Measurements from ENCODE around the gene CTAGE1. TPM values are rescaled to one million over a fixed set of nuclear protein-coding genes. Genes with fewer than 3 reads are reported as not detected.

CTAGE1 gene
- total RNA-seq, 1 donor from 2014 or later, result not detected

DNA sequence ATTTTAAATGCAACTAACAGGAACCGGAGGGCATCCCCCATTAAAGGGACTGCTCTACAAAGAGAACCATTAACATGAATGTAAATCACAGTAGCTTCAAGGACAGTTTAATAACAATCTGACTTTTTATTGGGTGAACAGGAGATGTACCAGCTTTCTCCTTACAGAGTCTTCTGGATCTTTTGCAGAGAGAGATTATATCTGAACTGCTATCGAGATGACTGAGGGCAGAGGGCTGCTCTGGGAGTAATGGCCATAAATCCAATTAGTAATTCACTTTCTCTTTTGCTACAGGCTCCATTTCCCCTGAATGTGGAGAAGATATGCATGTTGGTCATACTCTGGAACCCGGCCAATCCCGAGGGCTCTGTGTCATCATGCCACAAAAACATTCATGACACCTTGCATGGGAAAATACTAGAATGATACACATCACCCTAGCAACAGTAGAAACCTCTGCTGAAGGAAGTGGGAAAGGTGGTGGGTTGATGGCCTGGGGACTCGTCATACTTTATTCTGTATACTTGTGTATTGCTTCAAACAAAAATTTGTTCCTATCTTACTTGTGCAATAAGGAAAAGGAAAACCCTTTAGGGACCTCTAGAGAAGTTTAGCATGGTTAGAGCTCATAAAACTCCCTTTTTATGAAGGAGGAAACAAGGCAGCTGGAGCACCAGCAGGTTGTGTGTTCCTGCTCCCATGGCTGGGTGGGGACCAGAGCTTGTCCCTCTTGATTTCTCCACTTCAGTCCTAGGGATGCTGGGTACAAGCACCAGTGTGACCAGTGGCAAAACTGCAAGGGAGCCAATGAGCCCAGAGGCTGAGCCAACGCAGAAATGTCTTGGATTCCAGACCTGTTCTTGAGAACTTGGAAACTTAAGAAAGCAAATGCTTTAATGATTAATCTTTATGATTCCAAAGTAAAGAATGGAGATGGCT lies 26.0 kb downstream of the CTAGE1 start:
- H3K9me3 ChIP-seq (replicated peaks), result no peaks in the 10 kb centered on the region
- no peak for TF ChIP-seq CTCF (IDR thresholded peaks at IDR 0.05; ENCODE audit: borderline replicate concordance)
- intact Hi-C loops (cut with micrococcal nuclease), result no loop called here
- H3K4me1 ChIP-seq, result peaks cover 14% of the 10 kb centered on the region
- H3K27me3 ChIP-seq (ENCODE audit: low read depth), result no peaks in the 10 kb centered on the region
- DNase-seq, result no peak
- no peak overlapping the region for H3K4me3 ChIP-seq
- H3K36me3 ChIP-seq, result no peaks in the 10 kb centered on the region
- no peak overlapping the region for H3K27ac ChIP-seq (replicated peaks)

DNA sequence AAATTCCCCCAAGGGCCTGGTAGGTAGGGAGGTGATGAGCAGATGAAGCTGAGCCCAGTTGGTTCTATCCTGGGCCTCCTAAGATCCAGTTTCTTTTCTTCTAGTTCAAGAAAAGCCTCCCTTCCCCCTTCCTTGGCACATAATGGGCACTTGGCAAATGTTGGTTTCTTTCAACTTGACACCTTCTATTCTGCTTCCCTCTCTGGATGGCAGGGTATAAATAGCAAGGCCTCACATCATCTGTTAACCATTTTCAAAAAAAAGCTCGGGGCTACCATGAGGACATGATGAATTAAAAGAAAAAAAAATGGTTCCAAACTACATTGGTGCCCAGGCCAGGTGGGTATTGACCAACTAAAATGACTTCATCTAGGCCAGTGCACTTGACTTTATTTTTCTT lies 29.9 kb downstream of the CTAGE1 start:
- Histone ChIP-seq H3K27ac (replicated peaks) (no peak overlapping the region), H3K4me3 (no peak overlapping the region), H3K36me3 (no peaks in the 10 kb centered on the region), H3K27me3 (ENCODE audit: low read depth) (no peaks in the 10 kb centered on the region), H3K4me1 (peaks cover 14% of the 10 kb centered on the region), H3K9me3 (replicated peaks) (no peaks in the 10 kb centered on the region)
- no peak for DNase-seq
- TF ChIP-seq CTCF (IDR thresholded peaks at IDR 0.05; ENCODE audit: borderline replicate concordance), result no peak
- intact Hi-C loops (cut with micrococcal nuclease), result no loop called here

DNA sequence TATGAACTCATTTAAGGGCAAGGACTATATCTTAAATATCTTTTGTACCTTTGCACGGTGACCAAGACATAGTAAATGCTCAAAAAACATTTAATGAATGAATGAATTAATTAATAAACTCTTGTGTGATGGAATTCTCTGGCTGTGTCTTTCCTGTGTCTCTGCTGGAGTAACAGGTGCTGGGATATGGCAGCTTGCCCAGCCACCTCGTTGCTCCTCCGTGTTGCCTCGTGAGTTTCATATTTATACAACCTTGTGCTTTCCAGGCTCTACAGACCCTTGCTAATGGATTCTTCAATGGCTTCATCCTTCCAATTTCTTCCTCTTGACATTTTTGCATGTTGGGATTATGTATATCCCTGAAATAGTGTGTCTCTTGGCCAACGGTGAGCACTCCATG lies 30.4 kb downstream of the CTAGE1 start:
- H3K4me3 ChIP-seq, result no peak overlapping the region
- H3K27me3 ChIP-seq (ENCODE audit: low read depth), result no peaks in the 10 kb centered on the region
- intact Hi-C loops (cut with micrococcal nuclease), result no loop called here
- H3K27ac ChIP-seq (replicated peaks), result no peak overlapping the region
- H3K9me3 ChIP-seq (replicated peaks), result no peaks in the 10 kb centered on the region
- no peak for TF ChIP-seq CTCF (IDR thresholded peaks at IDR 0.05; ENCODE audit: borderline replicate concordance)
- H3K36me3 ChIP-seq, result no peaks in the 10 kb centered on the region
- H3K4me1 ChIP-seq, result peaks cover 14% of the 10 kb centered on the region
- DNase-seq, result peak; percentile 26

DNA sequence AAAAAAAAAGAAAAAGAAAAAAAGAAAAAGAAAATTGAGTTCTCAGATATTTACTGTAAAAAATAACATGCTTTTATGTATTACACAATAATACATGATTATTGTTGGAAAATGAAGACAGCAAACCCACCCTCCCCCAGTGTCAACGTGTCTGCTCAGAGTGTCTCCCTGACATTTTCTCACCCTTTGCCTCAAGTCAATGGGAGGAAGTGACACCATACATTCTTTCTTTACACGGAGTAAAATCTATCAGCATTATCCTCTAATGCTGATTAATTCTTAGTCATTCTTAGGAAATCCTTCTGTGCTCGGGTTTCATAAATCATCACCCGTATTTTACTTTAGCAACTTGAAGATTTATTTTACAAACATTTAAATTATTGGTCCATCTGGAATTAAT lies 32.0 kb downstream of the CTAGE1 start:
- Histone ChIP-seq H3K27me3 (ENCODE audit: low read depth) (no peaks in the 10 kb centered on the region), H3K4me3 (no peak overlapping the region), H3K4me1 (peaks cover 10% of the 10 kb centered on the region), H3K36me3 (no peaks in the 10 kb centered on the region), H3K27ac (replicated peaks) (no peak overlapping the region), H3K9me3 (replicated peaks) (no peaks in the 10 kb centered on the region)
- intact Hi-C loops (cut with micrococcal nuclease), result no loop called here
- no peak for DNase-seq
- no peak for TF ChIP-seq CTCF (IDR thresholded peaks at IDR 0.05; ENCODE audit: borderline replicate concordance)

GRCh38 chr18:22378672-22379282 lies 38.9 kb downstream of the CTAGE1 start:
- H3K27me3 ChIP-seq (ENCODE audit: low read depth), result no peaks in the 10 kb centered on the region
- no peaks in the 10 kb centered on the region for H3K9me3 ChIP-seq (replicated peaks)
- DNase-seq, result no peak
- no peaks in the 10 kb centered on the region for H3K4me1 ChIP-seq
- H3K4me3 ChIP-seq, result no peak overlapping the region
- peak; percentile 65 for TF ChIP-seq CTCF (IDR thresholded peaks at IDR 0.05; ENCODE audit: borderline replicate concordance)
- no peaks in the 10 kb centered on the region for H3K36me3 ChIP-seq
- intact Hi-C loops (cut with micrococcal nuclease), result no loop called here
- no peak overlapping the region for H3K27ac ChIP-seq (replicated peaks)
